Kidney capillary endothelial cell (primary cell): Measurements from ENCODE around the gene PLSCR3.

Experiments
- DNase-seq: peaks from one replicate; pipeline ENCODE4 v3.0.0-alpha.2; 2018; ENCODE audit warnings: low spot score

Gene PLSCR3

DNA sequence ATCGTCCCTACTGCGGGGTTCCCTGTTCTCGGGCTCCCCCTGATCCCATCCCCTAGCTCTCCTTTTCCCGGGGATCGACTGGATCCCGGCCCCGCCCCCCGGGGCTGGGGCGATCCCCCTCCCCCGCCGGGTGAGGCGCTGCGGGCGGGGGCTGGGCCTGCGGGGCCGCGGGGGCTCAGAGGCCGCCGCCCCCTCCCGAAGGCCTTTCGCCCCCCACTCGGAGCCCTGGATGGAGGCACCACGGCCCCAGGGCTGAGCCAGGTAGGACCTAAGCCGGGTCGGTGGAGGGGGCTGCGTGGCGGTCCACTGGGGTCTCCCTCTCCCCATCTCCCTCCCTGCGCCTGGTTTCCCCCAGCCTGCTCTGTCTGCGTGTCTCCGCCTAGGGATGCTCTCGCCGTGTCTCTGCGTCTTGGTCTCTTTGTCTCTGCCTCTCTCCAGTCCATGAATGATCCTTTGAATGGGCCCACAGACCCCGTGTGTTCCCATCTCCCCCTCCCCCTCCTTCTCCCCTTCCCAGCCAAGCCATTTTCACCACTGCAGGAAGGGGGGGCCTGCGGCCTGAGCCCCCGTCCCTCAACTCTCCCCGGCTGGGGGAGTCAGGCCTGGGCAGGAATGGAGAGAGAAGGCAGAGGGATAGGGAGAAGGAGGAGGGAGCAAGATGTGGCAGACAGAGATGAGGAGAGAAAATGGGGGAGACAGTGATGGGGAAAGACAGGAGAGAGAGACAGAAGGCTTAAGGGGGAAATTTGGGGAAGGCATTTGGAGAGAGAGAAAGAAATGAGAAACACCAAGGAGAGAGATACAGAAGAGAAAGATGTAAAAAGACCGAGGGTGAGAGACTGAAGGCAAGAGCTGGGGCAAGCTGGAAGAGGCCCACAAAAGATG is 11.3 kb upstream of the PLSCR3 start:
- DNase-seq: no peak

GRCh38 chr17:7404737-7405349 is 10.5 kb upstream of the PLSCR3 start:
- peak; percentile 36 for DNase-seq

DNA sequence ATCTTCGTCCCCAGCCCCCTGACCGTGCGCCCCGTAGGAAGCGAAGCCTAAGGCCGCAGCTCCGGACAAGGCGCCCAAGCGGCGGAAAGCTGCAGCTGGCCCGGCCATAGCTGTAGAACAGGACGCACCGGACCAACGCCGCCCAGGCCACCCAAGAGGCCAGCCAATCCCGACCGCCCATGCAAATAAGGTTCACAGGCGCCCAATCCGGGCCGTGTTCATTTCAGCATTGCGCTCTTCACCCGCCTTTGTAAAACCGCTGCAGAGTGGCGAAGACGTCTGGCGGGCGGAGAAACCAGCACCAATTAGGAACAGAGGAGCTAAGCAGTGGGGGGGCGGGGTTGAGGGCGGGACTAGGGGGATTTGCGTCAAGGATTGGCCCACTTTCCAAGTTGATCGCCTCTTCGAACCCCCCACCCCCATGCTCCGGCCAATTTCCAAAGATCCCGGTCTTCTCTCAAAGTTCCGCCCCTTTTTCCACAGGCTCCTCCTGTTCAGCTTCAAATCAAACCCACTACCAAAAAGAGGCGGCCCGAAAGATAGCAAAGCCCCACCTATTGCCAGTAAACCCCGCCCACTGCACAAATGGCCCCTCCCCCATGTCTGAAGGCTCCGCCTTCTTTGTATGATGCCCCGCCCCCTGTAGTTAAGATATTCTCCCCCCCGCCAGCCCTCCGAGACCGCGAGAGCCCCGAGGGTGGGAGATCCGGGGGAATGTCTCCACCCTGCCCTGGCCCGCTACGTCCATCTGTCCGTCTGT is 9.8 kb upstream of the PLSCR3 start, which contains the start of gene TMEM256:
Gene TMEM256, minus strand, starts transcription at position 121 of the 760 bp plus-strand sequence. Its CDS starts 13 bp downstream, at position 108.
- peak; percentile 99 for DNase-seq

GRCh38 chr17:7403727-7403976 is 9.3 kb upstream of the PLSCR3 start:
- peak; percentile 48 for DNase-seq

DNA sequence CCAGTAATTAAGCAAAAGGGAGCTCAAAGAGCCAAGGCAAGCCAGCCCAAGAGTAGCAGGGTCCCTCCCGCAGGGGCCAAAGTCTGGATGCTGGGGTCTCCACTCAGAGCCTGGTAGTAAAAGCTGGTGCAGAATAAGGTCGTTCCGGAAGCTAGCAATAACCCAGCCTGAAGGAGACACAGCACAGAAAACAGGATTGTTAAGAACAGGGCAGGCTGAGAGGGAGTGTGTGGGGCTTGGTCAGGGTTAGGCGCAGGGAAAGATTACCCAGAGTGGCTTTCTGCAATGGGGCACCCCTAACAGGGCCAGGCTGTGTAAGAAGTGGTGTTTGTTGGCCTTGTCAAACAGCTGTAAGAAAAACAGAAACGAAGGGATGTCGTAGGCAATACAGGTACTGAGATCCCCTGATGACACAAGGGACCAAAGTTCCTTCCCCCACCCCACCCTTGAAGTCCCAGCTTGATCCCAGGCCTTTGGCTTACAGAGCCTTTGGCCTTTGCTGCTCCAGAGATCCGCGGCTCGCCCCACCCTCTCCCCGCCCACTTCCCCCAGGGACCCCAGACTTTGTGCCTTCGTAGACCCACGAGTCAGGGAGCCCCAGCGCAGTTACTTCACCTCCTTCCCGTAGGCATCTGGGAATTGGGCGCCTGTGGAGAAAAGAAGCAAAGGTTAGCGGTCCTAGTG is 8.9 kb upstream of the PLSCR3 start:
- DNase-seq: peak; percentile 32

GRCh38 chr17:7398612-7399011 is 4.3 kb upstream of the PLSCR3 start:
- no peak for DNase-seq

DNA sequence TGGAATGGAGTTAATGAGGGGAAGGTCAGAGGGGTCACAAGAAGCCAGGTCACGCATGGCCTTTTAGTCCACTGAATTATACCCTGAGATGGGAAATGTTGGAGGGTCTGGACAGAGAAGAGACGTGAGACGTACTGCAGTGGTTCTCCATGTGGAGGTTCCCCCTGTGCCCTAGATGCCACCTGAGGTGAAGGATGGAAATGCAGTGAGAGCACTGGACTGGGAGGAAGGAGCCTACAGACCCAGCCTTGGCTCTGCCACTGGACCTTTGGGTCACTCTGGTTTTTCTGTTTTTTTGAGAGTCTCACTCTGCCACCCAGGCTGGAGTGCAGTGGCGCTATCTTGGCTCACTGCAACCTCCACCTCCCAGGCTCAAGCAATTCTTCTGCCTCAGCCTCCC is 1.8 kb upstream of the PLSCR3 start:
- DNase-seq: no peak

- DNase-seq: no peak
Observed at GRCh38 chr17:7393613-7394451, 493 bp downstream of the PLSCR3 start.

GRCh38 chr17:7392696-7393612 is 1.4 kb downstream of the PLSCR3 start:
- no peak for DNase-seq

GRCh38 chr17:7391307-7391706 is 3.0 kb downstream of the PLSCR3 start:
- no peak for DNase-seq

DNA sequence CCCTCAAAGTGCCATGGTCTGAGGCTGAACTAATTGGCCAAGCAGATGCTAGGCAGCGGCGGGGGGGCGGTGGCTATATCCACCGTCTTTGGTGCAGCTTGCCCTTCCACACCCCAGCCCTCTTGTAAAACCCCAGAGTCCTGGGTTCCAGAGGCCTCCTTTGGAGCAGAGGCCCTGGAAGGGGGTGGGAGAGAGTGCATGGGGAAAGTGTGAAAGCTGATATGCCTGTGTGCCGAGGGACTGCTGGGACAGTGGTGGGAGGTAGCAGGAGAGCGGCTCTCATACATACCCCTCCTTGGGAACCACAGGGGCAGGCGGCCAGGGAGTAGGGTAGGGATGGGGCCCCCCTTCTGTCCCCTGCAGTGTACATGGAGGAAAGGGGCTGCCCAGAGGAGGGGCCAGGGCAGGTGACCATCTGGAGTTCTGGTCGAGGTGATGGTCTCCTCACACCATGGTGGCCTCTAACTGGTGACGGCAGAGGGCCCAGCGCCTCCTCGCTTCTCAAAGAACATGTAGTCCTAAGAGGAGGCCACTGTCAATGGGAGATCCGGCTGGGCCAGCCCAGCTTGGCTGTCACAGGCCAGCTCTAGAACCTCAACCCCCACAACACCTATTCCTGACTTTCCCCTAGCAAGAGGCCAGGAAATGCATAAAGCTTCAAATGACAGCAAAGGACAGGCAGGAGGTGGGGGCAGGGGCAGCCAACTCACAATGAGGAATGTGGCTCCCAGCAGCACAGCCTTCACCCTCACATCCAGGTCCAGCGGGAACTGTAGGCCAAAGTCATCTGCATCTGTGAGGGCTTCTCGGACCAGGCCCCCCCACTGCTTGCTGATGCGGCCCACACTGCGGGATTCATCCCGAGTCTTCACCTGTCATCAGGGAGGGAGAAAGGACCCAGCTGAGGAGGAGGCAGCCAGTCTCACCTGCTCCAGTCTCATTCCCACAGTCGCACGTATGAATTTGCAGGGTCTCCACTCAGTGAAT is 4.1 kb downstream of the PLSCR3 start:
- DNase-seq: no peak

DNA sequence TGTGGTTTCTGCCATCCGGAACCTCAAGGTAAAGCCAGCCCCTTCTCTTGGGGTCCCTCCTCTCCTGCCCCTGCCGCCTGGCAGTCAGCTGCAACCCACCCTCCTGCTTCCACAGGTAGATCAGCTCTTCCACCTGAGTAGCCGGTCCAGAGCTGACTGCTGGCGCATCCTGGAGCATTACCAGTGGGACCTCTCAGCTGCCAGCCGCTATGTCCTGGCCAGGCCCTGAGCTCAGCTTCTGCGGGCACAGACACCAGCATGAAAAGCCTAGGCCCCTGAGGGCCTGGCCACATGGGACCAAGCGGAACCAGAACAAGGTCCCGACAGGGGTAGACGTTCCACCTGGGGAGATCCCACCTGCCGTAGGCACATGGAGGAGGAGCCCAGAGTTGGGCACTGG is 5.5 kb downstream of the PLSCR3 start:
- DNase-seq: no peak

DNA sequence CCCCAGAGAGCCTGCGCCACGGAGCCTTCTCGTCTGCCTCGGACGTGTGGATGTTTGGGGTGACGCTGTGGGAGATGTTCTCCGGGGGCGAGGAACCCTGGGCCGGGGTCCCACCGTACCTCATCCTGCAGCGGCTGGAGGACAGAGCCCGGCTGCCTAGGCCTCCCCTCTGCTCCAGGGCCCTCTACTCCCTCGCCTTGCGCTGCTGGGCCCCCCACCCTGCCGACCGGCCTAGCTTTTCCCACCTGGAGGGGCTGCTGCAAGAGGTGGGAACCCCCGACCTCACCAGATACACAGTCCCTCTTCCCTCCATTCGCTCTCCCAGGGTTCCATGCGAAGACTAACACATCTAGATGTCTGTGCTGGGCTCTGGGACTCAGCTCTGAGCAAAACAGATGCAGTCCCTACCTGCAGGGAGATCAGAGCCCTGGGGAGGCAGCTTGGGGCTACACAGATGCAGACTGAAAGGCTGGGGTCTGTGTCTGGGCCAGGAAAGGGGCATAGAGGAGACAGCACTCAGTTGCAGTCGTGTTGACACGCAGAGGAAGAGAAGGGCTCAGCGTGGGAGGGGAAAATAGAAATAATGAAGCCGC is 9.7 kb downstream of the PLSCR3 start:
- DNase-seq: no peak

- DNase-seq: no peak
Observed at GRCh38 chr17:7383742-7384488, 10.4 kb downstream of the PLSCR3 start.

GRCh38 chr17:7383371-7383741 is 11.0 kb downstream of the PLSCR3 start:
- no peak for DNase-seq

- DNase-seq: no peak
Observed at GRCh38 chr17:7382901-7383300, 11.4 kb downstream of the PLSCR3 start.

GRCh38 chr17:7380855-7381683 is 13.3 kb downstream of the PLSCR3 start, which contains the start of gene TNK1:
Gene TNK1, plus strand, starts transcription at chr17:7381089. Its CDS starts 1,838 bp downstream, at chr17:7382927.
- DNase-seq: no peak
